Measurements from ENCODE around the gene SORCS3. TPM values are rescaled to one million over a fixed set of nuclear protein-coding genes. Genes with fewer than 3 reads are reported as not detected.
A peak's percentile ranks its signal among the peaks of the same experiment; 100 is the strongest.

SORCS3 gene
- total and polyA plus RNA-seq, 2 of the 13 experiments (the other 11 are each of a cell fraction or from before 2014, with no cell fraction given), result 0.07 TPM; not detected in 1

DNA sequence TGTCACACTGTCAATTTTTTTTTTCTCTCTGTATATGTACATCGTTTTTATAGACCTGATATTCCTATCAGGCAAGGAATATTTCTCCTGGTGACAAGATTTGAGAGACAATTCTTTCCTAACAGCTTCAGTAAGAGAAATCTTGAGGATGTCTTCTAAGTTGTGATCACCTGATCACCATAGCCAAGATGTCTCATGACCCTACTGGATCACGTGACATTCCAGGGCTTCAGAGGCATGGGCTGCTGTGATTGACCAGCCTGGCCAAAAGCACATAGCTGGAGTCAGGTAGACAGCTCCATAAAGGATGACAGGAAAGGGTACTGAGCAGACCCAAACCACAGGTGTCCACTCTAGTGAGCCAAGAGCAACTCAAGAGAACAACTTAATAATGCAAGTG is 444.9 kb downstream of the SORCS3 start:
- in situ Hi-C loops (cut with HindIII; ENCODE audit: extremely low pct_ligation_motif_present, low pct_unique_long_range_greater_than_20kb) (no loop called here), intact Hi-C loops (cut with micrococcal nuclease; ENCODE audit: unreplicated experiment) (no loop called here)
- H3K4me1 ChIP-seq (ENCODE audit: insufficient read depth, low read length), result no peaks in the 10 kb centered on the region
- no peak overlapping the region for H3K27ac ChIP-seq (ENCODE audit: extremely low read length, insufficient read depth, low read length)
- H3K4me2 ChIP-seq (ENCODE audit: low read depth, low read length), result no peak overlapping the region
- H3K79me2 ChIP-seq (ENCODE audit: insufficient read depth, low read length), result no peaks in the 10 kb centered on the region
- no peak for DNase-seq (ENCODE audit: low spot score)
- H3K36me3 ChIP-seq (replicated peaks in 1 of 2; ENCODE audit: control insufficient read depth in 1 of 2, insufficient read depth in 2 of 2, low read length in 2 of 2), result no peaks in the 10 kb centered on the region
- ATAC-seq, result no peak
- no peaks in the 10 kb centered on the region for H3K9me3 ChIP-seq (ENCODE audit: low read length)
- no peak overlapping the region for H3K9ac ChIP-seq (ENCODE audit: insufficient read depth, low read depth, low read length)
- ChIA-PET CTCF (ENCODE audit: low intra/inter-chr PET ratio, low total read pairs) (no interaction called here), POLR2A (no interaction called here)
- H2AFZ ChIP-seq (ENCODE audit: low read length), result no peak overlapping the region
- no peak for FAIRE-seq
- H3K27me3 ChIP-seq (ENCODE audit: control insufficient read depth in 1 of 2, insufficient read depth in 2 of 2, low read length in 2 of 2), result no peaks in the 10 kb centered on the region
- no TSS peak for BruUV-seq (replicated peaks)
- H4K20me1 ChIP-seq (ENCODE audit: insufficient read depth, low read length), result no peaks in the 10 kb centered on the region
- TF ChIP-seq IRF1 (CRISPR knock-in tag; IDR thresholded peaks at IDR 0.05; ENCODE audit: low read depth) (no peak), ZNF674 (CRISPR knock-in tag; IDR thresholded peaks at IDR 0.05; ENCODE audit: low read depth) (no peak), PHF20 (CRISPR knock-in tag; IDR thresholded peaks at IDR 0.05) (no peak), SAP130 (CRISPR knock-in tag; IDR thresholded peaks at IDR 0.05; ENCODE audit: low read depth) (no peak), ZNF441 (CRISPR knock-in tag; IDR thresholded peaks at IDR 0.05; ENCODE audit: borderline replicate concordance) (no peak), RAD51 (IDR thresholded peaks at IDR 0.05; ENCODE audit: borderline replicate concordance) (peak; percentile 85; the same call in 1 of the 2 replicates), CCDC6 (CRISPR knock-in tag; IDR thresholded peaks at IDR 0.05) (no peak), ZNF331 (CRISPR knock-in tag; IDR thresholded peaks at IDR 0.05) (no peak), ESRRA (CRISPR knock-in tag; IDR thresholded peaks at IDR 0.05; ENCODE audit: low read depth) (no peak), ELF3 (CRISPR knock-in tag; IDR thresholded peaks at IDR 0.05) (no peak), ZNF792 (CRISPR knock-in tag; IDR thresholded peaks at IDR 0.05) (no peak), ZNF33B (CRISPR knock-in tag; IDR thresholded peaks at IDR 0.05) (no peak), CREB1 (IDR thresholded peaks at IDR 0.05) (no peak), CREB1 (CRISPR knock-in tag; IDR thresholded peaks at IDR 0.05) (no peak), TEAD2 (CRISPR knock-in tag; IDR thresholded peaks at IDR 0.05) (no peak), E2F5 (CRISPR knock-in tag; conservative IDR thresholded peaks at IDR 0.05) (no peak), KAT7 (CRISPR knock-in tag; IDR thresholded peaks at IDR 0.05; ENCODE audit: borderline replicate concordance) (no peak)
- TF ChIP-seq, protein P1, sequence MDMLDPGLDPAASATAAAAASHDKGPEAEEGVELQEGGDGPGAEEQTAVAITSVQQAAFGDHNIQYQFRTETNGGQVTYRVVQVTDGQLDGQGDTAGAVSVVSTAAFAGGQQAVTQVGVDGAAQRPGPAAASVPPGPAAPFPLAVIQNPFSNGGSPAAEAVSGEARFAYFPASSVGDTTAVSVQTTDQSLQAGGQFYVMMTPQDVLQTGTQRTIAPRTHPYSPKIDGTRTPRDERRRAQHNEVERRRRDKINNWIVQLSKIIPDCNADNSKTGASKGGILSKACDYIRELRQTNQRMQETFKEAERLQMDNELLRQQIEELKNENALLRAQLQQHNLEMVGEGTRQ (IDR thresholded peaks at IDR 0.05; ENCODE audit: low read depth, low read length), result peak; percentile 86
- TF ChIP-seq, protein P1 (CRISPR knock-in tag; IDR thresholded peaks at IDR 0.05; ENCODE audit: borderline replicate concordance), result no peak
- 0% methylated on average over 2 of the region's 2 CpGs for WGBS (ENCODE audit: low lambda C conversion rate)
- no peak overlapping the region for H3K4me3 ChIP-seq (replicated peaks in 1 of 3; ENCODE audit: insufficient read depth in 1 of 3, low read depth in 2 of 3, low read length in 3 of 3)

Data from HepG2 (cell line).